Brain microvascular endothelial cell (primary cell): Measurements from ENCODE around the gene C1orf159.

Experiments
- DNase-seq: peaks from one replicate; pipeline ENCODE4 v3.0.0-alpha.2; 2020
- H3K27ac ChIP-seq: fragments of 250-450 bp; sonication (Bioruptor Pico); 2 replicates; pipeline ENCODE4 v1.5.1; 2020; ENCODE audit warnings: mild to moderate bottlenecking, moderate library complexity
- H3K27me3 ChIP-seq: fragments of 250-450 bp; sonication (Bioruptor Pico); replicated peaks from 2 replicates; pipeline ENCODE4 v1.5.1; 2020; ENCODE audit warnings: mild to moderate bottlenecking
- H3K36me3 ChIP-seq: fragments of 250-450 bp; sonication (Bioruptor Pico); replicated peaks from 2 replicates; pipeline ENCODE4 v1.5.1; 2020; ENCODE audit warnings: mild to moderate bottlenecking
- H3K4me3 ChIP-seq: 2 replicates; pipeline ENCODE4 v1.5.1; 2011; ENCODE audit warnings: low read depth, mild to moderate bottlenecking, control low read depth, low read length, moderate library complexity
- CTCF ChIP-seq: IDR thresholded peaks from 2 replicates; pipeline ENCODE4 v1.5.1; 2011; ENCODE audit warnings: low read depth, mild to moderate bottlenecking, moderate library complexity, low read length, control low read depth, inconsistent platforms; ENCODE audit errors: missing control alignments
- in situ Hi-C: cut with HindIII; loops from 2 replicates; pipeline ENCODE4 v1.10.0; 2017; ENCODE audit warnings: low sequenced_read_pairs, low pct_ligation_motif_present

C1orf159 gene

GRCh38 chr1:1151306-1151705 is 35.4 kb upstream of the C1orf159 start:
- Histone ChIP-seq H3K36me3 (no peaks in the 10 kb centered on the region), H3K27ac (no peak overlapping the region), H3K4me3 (no peak overlapping the region), H3K27me3 (no peaks in the 10 kb centered on the region)
- DNase-seq, result no peak
- in situ Hi-C loops, result no loop called here
- no peak for TF ChIP-seq CTCF

- in situ Hi-C loops, result no loop called here
- no peak for DNase-seq
- Histone ChIP-seq H3K4me3 (no peak overlapping the region), H3K27ac (no peak overlapping the region), H3K36me3 (no peaks in the 10 kb centered on the region), H3K27me3 (no peaks in the 10 kb centered on the region)
- TF ChIP-seq CTCF, result no peak
Observed at GRCh38 chr1:1150100-1150499, 34.2 kb upstream of the C1orf159 start.

GRCh38 chr1:1149416-1149815 is 33.5 kb upstream of the C1orf159 start:
- in situ Hi-C loops, result no loop called here
- Histone ChIP-seq H3K4me3 (no peak overlapping the region), H3K27me3 (no peaks in the 10 kb centered on the region), H3K36me3 (no peaks in the 10 kb centered on the region), H3K27ac (no peak overlapping the region)
- no peak for TF ChIP-seq CTCF
- no peak for DNase-seq

- no peaks in the 10 kb centered on the region for H3K36me3 ChIP-seq
- no peak overlapping the region for H3K4me3 ChIP-seq
- in situ Hi-C loops, result no loop called here
- DNase-seq, result no peak
- no peak overlapping the region for H3K27ac ChIP-seq
- H3K27me3 ChIP-seq, result no peaks in the 10 kb centered on the region
- TF ChIP-seq CTCF, result no peak
Observed at GRCh38 chr1:1148569-1148968, 32.7 kb upstream of the C1orf159 start.

GRCh38 chr1:1148061-1148460 is 32.2 kb upstream of the C1orf159 start:
- H3K27ac ChIP-seq, result no peak overlapping the region
- TF ChIP-seq CTCF, result no peak
- in situ Hi-C loops, result no loop called here
- no peak for DNase-seq
- no peaks in the 10 kb centered on the region for H3K36me3 ChIP-seq
- no peaks in the 10 kb centered on the region for H3K27me3 ChIP-seq
- H3K4me3 ChIP-seq, result no peak overlapping the region

- Histone ChIP-seq H3K27me3 (no peaks in the 10 kb centered on the region), H3K4me3 (no peak overlapping the region), H3K27ac (no peak overlapping the region), H3K36me3 (no peaks in the 10 kb centered on the region)
- no peak for DNase-seq
- in situ Hi-C loops, result no loop called here
- TF ChIP-seq CTCF, result no peak
Observed at GRCh38 chr1:1146596-1146995, 30.7 kb upstream of the C1orf159 start.
